Naive thymus-derived CD8-positive, alpha-beta T cell (primary cell): Measurements from ENCODE around the gene MAPKAPK3. TPM values are rescaled to one million over a fixed set of nuclear protein-coding genes. Genes with fewer than 3 reads are reported as not detected.

Experiments
- ATAC-seq, 2 donors: fragments of 150-1000 bp; cut with Tn5 transposase in 1 of 2; sonication (Bioruptor Pico), chemical (Tn5 transposase) in 1 of 2; 1 replicate in 1 of 2; 2 replicates in 1 of 2; pipeline ENCODE4 v1.10.0; 2021; ENCODE audit warnings: mild to moderate bottlenecking in 2 of 2, moderate library complexity in 2 of 2
- POLR2A ChIA-PET: fragments of 350-600 bp; sonication (Branson Sonifier 250); formaldehyde crosslinking; loops from one replicate; lab custom pipeline; 2021; ENCODE audit warnings: antibody characterized with exemption; lab: Charles Lee
- DNase-seq, 10 donors: peaks; one replicate each; pipeline versions ENCODE4 v3.0.0 to v3.0.0-alpha.2; 2020 to 2022
- H3K27ac Mint-ChIP-seq, 10 donors: one replicate each; pipeline ENCODE4 v1.8.0; 2020 to 2022; ENCODE audit warnings: mild to moderate bottlenecking in 10 of 10, mixed read lengths in 10 of 10, moderate library complexity in 4 of 10, inconsistent platforms in 1 of 10
- H3K27me3 Mint-ChIP-seq, 5 donors: one replicate each; pipeline ENCODE4 v1.8.0; 2021 to 2022; ENCODE audit warnings: mixed read lengths in 5 of 5
- H3K36me3 Mint-ChIP-seq, 3 donors: one replicate each; pipeline ENCODE4 v1.8.0; 2020 to 2022; ENCODE audit warnings: mixed read lengths in 3 of 3, mild to moderate bottlenecking in 2 of 3, inconsistent platforms in 1 of 3
- H3K4me1 Mint-ChIP-seq, 4 donors: one replicate each; pipeline ENCODE4 v1.8.0; 2021 to 2022; ENCODE audit warnings: mixed read lengths in 4 of 4
- H3K4me3 Mint-ChIP-seq, 10 donors: one replicate each; pipeline ENCODE4 v1.8.0; 2020 to 2022; ENCODE audit warnings: mild to moderate bottlenecking in 10 of 10, mixed read lengths in 10 of 10, moderate library complexity in 6 of 10, inconsistent platforms in 1 of 10
- H3K9me3 Mint-ChIP-seq, 9 donors: one replicate each; pipeline ENCODE4 v1.8.0; 2020 to 2022; ENCODE audit warnings: mixed read lengths in 9 of 9, mild to moderate bottlenecking in 3 of 9, inconsistent platforms in 1 of 9, moderate library complexity in 1 of 9
- polyA plus RNA-seq, 3 donors: library from polyadenylated mRNA; unstranded; fragments of 300-500 nt; fragmentation: Illumina TruSeq; gene quantifications; one replicate each; pipeline ENCODE4 v1.2.3, GENCODE V29; 2021
- total RNA-seq, 8 experiments: library from RNA in 2 of 8; stranded (reverse) in 2 of 8; gene quantifications; one replicate each; pipeline ENCODE4 v1.2.3 and lab custom pipeline; 2021 to 2026

Gene MAPKAPK3
- total RNA-seq (10 to 100 TPM; 27.5 TPM), polyA plus RNA-seq (10 to 100 TPM; 42.4 to 48.2 (median 48.1) TPM), total RNA-seq (lab: John Stamatoyannopoulos, UW) (37.0 to 234 (median 44.6) reads per million in 6 experiments)

GRCh38 chr3:50617096-50617791 lies at the start of gene MAPKAPK3:
MAPKAPK3 (plus strand) TSS chr3:50617151; CDS start chr3:50617566, 415 bp downstream.
- ATAC-seq (peak; percentile 9 to 16), DNase-seq (peak in 9 of 10 donors; percentile 25 to 72 (median 42))
- H3K36me3 Mint-ChIP-seq: peaks cover 0 to 7% (median 0%) of the 10 kb centered on the region in 3 donors
- peak within 1 kb of the TSS; percentile 84 to 98 (median 93) for H3K27ac Mint-ChIP-seq
- H3K4me1 Mint-ChIP-seq: peaks cover 44 to 76% (median 69%) of the 10 kb centered on the region in 4 donors
- POLR2A ChIA-PET: interaction anchor here (0.6 to 21.2 kb wide), 18 partner anchors 9 to 768 kb away, joined by 3 to 433 read pairs (median 4); partner anchors contain the start of genes C3orf18, CYB561D2, HEMK1 and MANF
- no peaks in the 10 kb centered on the region for H3K27me3 Mint-ChIP-seq
- no peaks in the 10 kb centered on the region for H3K9me3 Mint-ChIP-seq
- H3K4me3 Mint-ChIP-seq: peak within 1 kb of the TSS; percentile 89 to 96 (median 94)

DNA sequence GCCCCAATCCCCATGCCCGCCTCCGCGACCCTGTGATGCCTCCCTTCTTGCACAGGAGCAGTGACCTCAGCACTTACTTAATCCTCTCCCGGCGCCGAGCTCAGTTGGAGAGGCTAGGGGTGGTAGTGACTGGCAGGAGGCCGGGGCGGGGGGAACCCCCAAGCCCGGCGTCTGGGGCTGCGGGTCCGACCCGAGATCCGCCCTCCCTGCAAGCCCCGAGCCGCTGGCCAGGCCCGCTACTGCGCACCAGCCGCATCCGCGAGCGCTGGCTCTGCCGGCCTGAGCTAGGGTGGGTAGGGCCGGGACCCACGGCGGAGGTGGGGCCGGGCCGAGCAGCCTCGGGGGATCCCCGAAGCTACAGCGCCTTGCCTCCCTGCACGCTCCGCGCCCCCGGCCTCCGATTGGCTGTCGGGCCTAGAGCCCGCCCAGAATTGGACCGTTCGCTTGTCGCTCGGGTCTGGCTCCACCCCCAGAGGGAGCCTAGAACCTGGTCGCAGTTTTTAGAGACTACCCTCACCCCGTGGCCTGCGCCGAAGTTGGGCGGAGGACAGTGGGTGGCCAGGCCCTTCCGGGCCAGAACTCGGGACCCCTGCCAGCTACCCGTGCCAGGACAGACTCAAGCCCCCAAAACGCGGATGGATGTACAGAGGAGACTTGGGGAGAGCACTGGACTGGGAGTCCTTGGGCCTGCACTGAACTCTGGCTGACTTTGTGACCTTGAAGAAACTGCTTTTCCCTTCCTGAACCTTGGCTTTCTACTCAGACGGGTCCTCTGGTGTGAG lies 49.4 kb upstream of the MAPKAPK3 start, which contains the start of gene C3orf18:
C3orf18 (minus strand) TSS at position 362 of the 782 bp plus-strand sequence. CDS start 2,048 bp downstream, outside the sequence.
- Mint-ChIP-seq H3K27ac (peak within 1 kb of the TSS; percentile 93 to 98 (median 97)), H3K36me3 (peaks cover 0 to 3% (median 0%) of the 10 kb centered on the region in 3 donors)

GRCh38 chr3:50568947-50569749 lies 47.8 kb upstream of the MAPKAPK3 start, which contains the start of gene HEMK1:
HEMK1 (plus strand) TSS chr3:50569522; CDS start chr3:50571105, 1,583 bp downstream.
- Mint-ChIP-seq H3K36me3 (peaks cover 0 to 3% (median 0%) of the 10 kb centered on the region in 3 donors), H3K27me3 (no peaks in the 10 kb centered on the region), H3K27ac (peak within 1 kb of the TSS; percentile 93 to 98 (median 96)), H3K4me3 (peak within 1 kb of the TSS; percentile 92 to 98 (median 97)), H3K4me1 (peaks cover 36 to 79% (median 72%) of the 10 kb centered on the region in 4 donors), H3K9me3 (no peaks in the 10 kb centered on the region)
- POLR2A ChIA-PET: interaction anchor here (0.5 to 18.7 kb wide), 33 partner anchors 8 to 1426 kb away, joined by 3 to 623 read pairs (median 4); partner anchors contain the start of genes CACNA2D2, CISH, CYB561D2 and DOCK3
- peak; percentile 88 to 96 (median 93) for DNase-seq
- ATAC-seq: peak; percentile 62 to 67

More for the DNA sequence above, 49.4 kb upstream of the MAPKAPK3 start, which contains the start of gene C3orf18:
- peak; percentile 79 to 80 for ATAC-seq
- POLR2A ChIA-PET: interaction anchor here (0.5 to 18.7 kb wide), 19 partner anchors 10 to 1122 kb away, joined by 3 to 623 read pairs (median 4); partner anchors contain the start of genes CISH, CYB561D2, DCAF1 and MANF
- Mint-ChIP-seq H3K9me3 (no peaks in the 10 kb centered on the region), H3K4me3 (peak within 1 kb of the TSS; percentile 92 to 98 (median 97)), H3K4me1 (peaks cover 27 to 65% (median 60%) of the 10 kb centered on the region in 4 donors), H3K27me3 (no peaks in the 10 kb centered on the region)
- DNase-seq: peak; percentile 88 to 95 (median 90)

DNA sequence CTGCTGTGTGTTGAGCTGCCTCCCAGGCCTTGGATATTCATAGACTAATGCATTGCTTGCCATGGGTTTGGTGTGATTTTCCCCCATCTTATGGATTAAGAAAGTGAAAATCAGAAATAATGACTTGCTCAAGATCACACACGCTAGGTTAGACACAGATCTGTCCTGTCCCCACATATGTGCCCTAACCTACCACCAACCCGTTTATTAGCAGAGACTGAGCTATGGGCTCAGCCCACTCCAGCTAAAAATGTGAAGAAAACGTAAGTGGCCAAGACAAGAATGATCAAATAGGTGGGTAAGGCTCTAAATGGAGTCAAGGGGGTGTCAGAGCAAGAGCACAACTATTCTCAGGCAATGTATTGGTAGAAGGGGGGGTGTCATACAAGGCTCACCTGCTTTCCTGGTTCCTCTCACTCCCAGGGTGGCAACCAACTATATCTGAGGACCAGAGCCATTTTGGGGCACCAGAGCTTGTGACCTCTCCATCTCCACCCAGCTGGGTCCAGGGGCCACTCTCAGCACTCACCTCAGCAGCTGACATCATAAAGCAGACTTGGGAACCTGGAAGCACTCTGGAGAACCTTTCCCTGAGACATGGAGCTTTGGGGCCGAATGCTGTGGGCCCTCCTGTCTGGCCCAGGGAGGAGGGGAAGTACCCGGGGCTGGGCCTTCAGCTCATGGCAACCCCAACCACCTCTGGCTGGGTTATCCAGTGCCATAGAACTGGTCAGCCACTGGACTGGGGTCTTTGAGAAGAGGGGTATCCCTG lies 46.3 kb upstream of the MAPKAPK3 start:
- H3K27ac Mint-ChIP-seq: peak overlapping the region; percentile 93 to 98 (median 96)
- no peaks in the 10 kb centered on the region for H3K9me3 Mint-ChIP-seq
- DNase-seq: no peak
- no peaks in the 10 kb centered on the region for H3K27me3 Mint-ChIP-seq
- peaks cover 37 to 88% (median 84%) of the 10 kb centered on the region in 4 donors for H3K4me1 Mint-ChIP-seq
- H3K4me3 Mint-ChIP-seq: peak overlapping the region; percentile 92 to 98 (median 97)
- no peaks in the 10 kb centered on the region for H3K36me3 Mint-ChIP-seq
- ATAC-seq: no peak
- POLR2A ChIA-PET: interaction anchor here (0.6 to 18.7 kb wide), 12 partner anchors 8 to 272 kb away, joined by 3 to 623 read pairs (median 10); partner anchors contain the start of genes CISH, CYB561D2, HYAL3 and MAPKAPK3

DNA sequence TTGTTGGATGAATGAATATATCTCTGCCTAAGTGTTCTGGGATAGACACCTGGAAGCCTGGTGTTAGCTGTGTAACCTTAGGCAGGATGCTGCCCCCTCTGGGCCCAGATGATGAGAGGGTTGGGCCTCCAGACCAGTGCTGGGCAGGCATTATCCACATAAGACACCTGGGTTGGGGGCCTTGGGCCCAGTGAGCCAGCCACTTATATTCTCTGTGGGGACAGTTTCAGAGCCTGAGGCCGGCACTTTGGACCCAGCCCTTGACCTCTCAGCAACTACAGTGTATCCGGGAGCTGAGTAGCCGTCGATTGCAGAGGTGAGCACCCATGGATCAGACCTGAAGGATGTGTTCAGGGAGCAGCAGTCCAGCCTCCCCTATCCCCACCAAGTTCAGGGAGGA lies 45.5 kb upstream of the MAPKAPK3 start:
- Mint-ChIP-seq H3K27ac (peak overlapping the region in 9 of 10 donors; percentile 11 to 98 (median 93)), H3K4me3 (peak overlapping the region in 4 of 10 donors; percentile 91 to 97 (median 93)), H3K9me3 (no peaks in the 10 kb centered on the region), H3K4me1 (peaks cover 33 to 90% (median 86%) of the 10 kb centered on the region in 4 donors), H3K27me3 (no peaks in the 10 kb centered on the region), H3K36me3 (peaks cover 0 to 4% (median 0%) of the 10 kb centered on the region in 3 donors)
- DNase-seq (no peak), ATAC-seq (no peak)
- POLR2A ChIA-PET: interaction anchor here (0.6 to 18.7 kb wide), 5 partner anchors 18 to 225 kb away, joined by 3 to 623 read pairs (median 141); partner anchors contain the start of genes CISH, CYB561D2, MAPKAPK3 and NPRL2

GRCh38 chr3:50572158-50572557 lies 44.8 kb upstream of the MAPKAPK3 start:
- Mint-ChIP-seq H3K27ac (peak overlapping the region; percentile 88 to 98 (median 92)), H3K9me3 (no peaks in the 10 kb centered on the region)

DNA sequence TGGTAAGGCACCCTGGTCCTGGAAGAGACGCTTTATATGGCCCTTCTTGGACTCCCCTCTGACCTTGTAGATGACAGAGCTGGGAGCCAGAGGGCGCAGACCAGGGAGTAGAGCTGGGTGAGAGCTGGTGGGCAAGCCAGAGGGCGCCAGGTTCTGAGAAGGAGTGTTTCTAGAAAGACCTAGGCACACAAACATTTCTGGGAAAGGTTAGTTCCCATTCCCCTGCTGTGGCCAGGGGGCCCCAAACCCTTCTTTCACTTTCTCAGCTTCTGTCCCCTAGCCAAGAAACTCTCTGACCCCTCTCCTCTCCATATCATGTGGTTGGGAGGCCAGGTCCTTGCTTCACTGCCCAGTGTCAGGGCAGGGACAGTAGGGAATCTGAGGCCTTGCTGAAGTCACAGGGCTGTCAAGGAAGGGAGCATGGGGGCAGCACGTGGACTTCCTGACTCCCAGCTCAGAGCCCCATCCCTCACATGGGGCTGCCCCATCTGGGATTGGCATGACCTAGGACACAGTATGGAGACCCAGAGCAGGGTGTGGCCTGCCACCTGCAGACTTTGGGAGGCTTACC lies 44.1 kb upstream of the MAPKAPK3 start:
- H3K27ac Mint-ChIP-seq: peak overlapping the region; percentile 88 to 98 (median 92)
- peak in 1 of 10 donors; percentile 14 for DNase-seq
- ATAC-seq: no peak
- H3K9me3 Mint-ChIP-seq: no peaks in the 10 kb centered on the region
- POLR2A ChIA-PET: interaction anchor here (0.6 to 18.7 kb wide), 4 partner anchors 9 to 44 kb away, joined by 3 to 623 read pairs (median 172); partner anchors contain the start of genes CISH and MAPKAPK3
- H3K36me3 Mint-ChIP-seq: peaks cover 0 to 7% (median 0%) of the 10 kb centered on the region in 3 donors
- H3K4me3 Mint-ChIP-seq: peak overlapping the region in 9 of 10 donors; percentile 12 to 82 (median 69)
- peaks cover 27 to 86% (median 80%) of the 10 kb centered on the region in 4 donors for H3K4me1 Mint-ChIP-seq
- H3K27me3 Mint-ChIP-seq: no peaks in the 10 kb centered on the region

More at GRCh38 chr3:50572158-50572557, 44.8 kb upstream of the MAPKAPK3 start:
- ATAC-seq (peak; percentile 19 to 21), DNase-seq (peak; percentile 65 to 87 (median 80))
- H3K4me1 Mint-ChIP-seq: peaks cover 30 to 86% (median 82%) of the 10 kb centered on the region in 4 donors
- H3K4me3 Mint-ChIP-seq: peak overlapping the region; percentile 12 to 91 (median 72)
- H3K36me3 Mint-ChIP-seq: peaks cover 0 to 4% (median 0%) of the 10 kb centered on the region in 3 donors
- no peaks in the 10 kb centered on the region for H3K27me3 Mint-ChIP-seq
- POLR2A ChIA-PET: interaction anchor here (0.5 to 18.7 kb wide), 4 partner anchors 18 to 45 kb away, joined by 3 to 623 read pairs (median 172); partner anchors contain the start of genes CISH and MAPKAPK3

DNA sequence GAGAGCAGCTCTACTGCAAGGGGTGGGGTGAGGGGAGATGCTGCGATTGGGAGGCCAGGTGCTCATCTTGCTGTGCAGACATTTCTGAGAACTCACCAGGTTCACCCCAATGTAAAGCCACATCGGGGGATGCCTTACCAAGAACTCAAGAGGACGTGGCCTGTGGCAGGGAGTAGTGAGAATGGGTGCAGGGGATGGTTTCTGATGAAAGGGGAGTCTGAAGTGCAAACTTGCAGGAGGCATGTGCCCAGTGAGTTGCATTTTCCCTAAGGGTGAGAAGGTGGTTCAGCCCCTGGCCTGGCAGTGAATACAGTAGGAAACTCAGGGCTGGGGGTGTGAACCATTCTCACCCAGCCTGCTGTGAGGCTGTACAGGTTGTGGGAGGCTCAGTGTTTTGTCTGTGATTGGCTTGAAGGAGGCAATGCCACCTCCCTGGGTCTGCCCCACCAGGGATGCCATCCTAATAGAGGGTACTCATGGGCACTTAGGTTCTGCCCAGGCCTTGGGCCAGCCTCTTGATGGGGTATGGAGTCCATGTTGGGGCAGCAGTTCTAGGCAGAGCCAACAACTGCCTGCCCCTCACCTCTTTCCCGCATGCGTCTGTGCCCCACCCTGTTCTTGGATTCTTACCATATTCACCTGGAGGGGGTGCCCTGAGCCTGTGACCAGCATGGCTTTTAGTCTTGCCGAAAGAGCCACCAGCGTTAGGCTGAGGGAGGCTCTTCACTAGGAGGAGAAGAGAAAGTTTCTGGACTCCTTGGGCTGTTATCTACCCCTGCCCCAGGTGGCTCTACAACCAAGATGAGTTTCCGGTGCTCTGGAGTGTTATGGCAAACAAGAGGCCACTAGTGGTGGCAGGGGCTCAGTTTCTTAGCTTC lies 43.1 kb upstream of the MAPKAPK3 start:
- no peaks in the 10 kb centered on the region for H3K27me3 Mint-ChIP-seq
- H3K36me3 Mint-ChIP-seq: peaks cover 0 to 10% (median 2%) of the 10 kb centered on the region in 3 donors
- POLR2A ChIA-PET: interaction anchor here (0.5 to 18.7 kb wide), 6 partner anchors 9 to 336 kb away, joined by 3 to 623 read pairs (median 76); partner anchors contain the start of genes CISH and MAPKAPK3
- ATAC-seq (peak in 1 of 2 donors; percentile 9), DNase-seq (peak in 5 of 10 donors; percentile 14 to 64 (median 45))
- peak overlapping the region; percentile 23 to 82 (median 65) for H3K4me3 Mint-ChIP-seq
- no peaks in the 10 kb centered on the region for H3K9me3 Mint-ChIP-seq
- H3K4me1 Mint-ChIP-seq: peaks cover 25 to 80% (median 75%) of the 10 kb centered on the region in 4 donors
- peak overlapping the region; percentile 88 to 98 (median 92) for H3K27ac Mint-ChIP-seq

DNA sequence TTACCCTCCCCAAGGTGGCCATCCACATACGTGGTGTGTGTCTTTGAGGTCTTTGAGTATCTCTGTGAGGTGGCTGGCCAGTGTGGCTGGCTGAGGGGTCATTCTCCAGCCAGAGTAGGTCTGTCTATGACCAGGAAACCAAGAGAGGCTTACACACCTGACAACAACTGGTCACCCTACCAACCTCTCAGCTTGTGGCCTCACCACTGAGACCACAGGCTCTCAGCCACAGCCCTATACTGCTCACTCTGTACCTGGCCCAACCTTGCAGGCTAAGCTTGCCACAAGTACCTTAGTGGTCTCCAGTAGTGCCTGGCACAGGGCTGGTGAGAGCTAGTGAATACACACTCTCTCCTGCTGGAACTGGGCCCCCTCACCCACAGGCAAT lies 42.5 kb upstream of the MAPKAPK3 start:
- Mint-ChIP-seq H3K9me3 (no peaks in the 10 kb centered on the region), H3K4me1 (peaks cover 25 to 82% (median 73%) of the 10 kb centered on the region in 4 donors), H3K27ac (peak overlapping the region; percentile 88 to 98 (median 92)), H3K36me3 (peaks cover 0 to 14% (median 2%) of the 10 kb centered on the region in 3 donors), H3K27me3 (no peaks in the 10 kb centered on the region), H3K4me3 (peak overlapping the region in 9 of 10 donors; percentile 18 to 82 (median 59))
- ATAC-seq: no peak
- DNase-seq: no peak
- POLR2A ChIA-PET: interaction anchor here (0.5 to 18.7 kb wide), 5 partner anchors 9 to 337 kb away, joined by 3 to 623 read pairs (median 12); partner anchors contain the start of gene CISH
